Heart right ventricle (tissue), 16 donors: ENCODE data around the gene ZNF740. TPM values are rescaled to one million over a fixed set of nuclear protein-coding genes. Genes with fewer than 3 reads are reported as not detected.

Experiments used
- ATAC-seq, 8 donors: fragments of 200-7000 bp; cut with Tn5 transposase; one replicate each; pipeline ENCODE4 v1.9.1; 2020; ENCODE audit warnings: mild to moderate bottlenecking in 8 of 8, moderate library complexity in 8 of 8, moderate number of reproducible peaks in 1 of 8
- DNase-seq, 2 donors: peaks; one replicate each; pipeline ENCODE4 v3.0.0-alpha.2; 2020
- H3K27ac ChIP-seq, 10 donors: fragments of 200-600 bp; sonication (generic) in 2 of 10; one replicate each; pipeline versions ENCODE4 v1.5.0 to v1.8.0; 2020 to 2022; ENCODE audit warnings: mild to moderate bottlenecking in 3 of 10
- H3K27me3 ChIP-seq, 7 donors: fragments of 200-600 bp; one replicate each; pipeline ENCODE4 v1.8.0; 2021 to 2022; ENCODE audit warnings: mild to moderate bottlenecking in 2 of 7
- H3K36me3 ChIP-seq, 9 donors: fragments of 200-600 bp; sonication (generic) in 1 of 9; one replicate each; pipeline versions ENCODE4 v1.5.0 to v1.8.0; 2020 to 2022; ENCODE audit warnings: mild to moderate bottlenecking in 2 of 9
- H3K4me1 ChIP-seq, 9 donors: fragments of 200-600 bp; sonication (generic) in 1 of 9; one replicate each; pipeline versions ENCODE4 v1.5.0 to v1.8.0; 2020 to 2022; ENCODE audit warnings: mild to moderate bottlenecking in 4 of 9
- H3K4me3 ChIP-seq, 10 donors: fragments of 200-600 bp; sonication (generic) in 2 of 10; one replicate each; pipeline versions ENCODE4 v1.5.0 to v1.8.0; 2020 to 2022; ENCODE audit warnings: mild to moderate bottlenecking in 7 of 10, moderate library complexity in 2 of 10
- H3K9me3 ChIP-seq, 11 donors: fragments of 200-600 bp in 10 of 11; sonication (generic) in 2 of 11; one replicate each; pipeline versions ENCODE4 v1.5.0 to v1.8.0; 2013 to 2022; ENCODE audit warnings: mild to moderate bottlenecking in 2 of 11, control low read depth in 1 of 11, moderate library complexity in 1 of 11
- WGBS, 2 donors: extraction: QIAGEN DNeasy Blood & Tissue Kit; methylation state at CpG; one replicate each; pipeline ENCODE4 v1.1.7; 2013; ENCODE audit warnings: inconsistent platforms in 1 of 2; 5-methylcytosine and 5-hydroxymethylcytosine counted together
- intact Hi-C, 10 donors: fragments of 100-400 bp; cut with DNase I; formaldehyde crosslinking; loops; one replicate each; pipeline versions ENCODE4 v1.11.1 to v1.14.2; 2022
- polyA plus RNA-seq, 2 donors: library from polyadenylated mRNA; stranded (reverse); fragments of 200-250 nt; gene quantifications; one replicate each; pipeline ENCODE4 v1.2.3, GENCODE V29; 2013
- total RNA-seq, 10 donors: library from RNA; stranded (reverse); fragmentation: NEBNext Ultra II Directional in 3 of 10; extraction: Animal tissue kit (Norgen Biotek cat#: 25700) in 3 of 10; gene quantifications; one replicate each; pipeline versions ENCODE4 v1.2.1 to v1.2.4, GENCODE V29; 2021 to 2023
- TF ChIP-seq, protein P1 (sequence below), 9 donors: fragments of 200-600 bp; sonication (generic) in 2 of 9; IDR thresholded peaks; one replicate each; pipeline versions ENCODE4 v1.5.0 to v1.8.0; 2021 to 2022; ENCODE audit warnings: antibody characterized with exemption in 9 of 9, mild to moderate bottlenecking in 5 of 9, moderate library complexity in 1 of 9
- donor health status: Arrhythmogenic right ventricular cardiomyopathy.
- donor health status: ischemic (EF 13 %, LVEDD 7.1; RV severe dilation, severe dysfunction).
- donor health status: healthy with polysubstance abuse.
- donor health status: DM: no; HTN: yes; CAD: no.
- donor health status: DM: no; HTN: no; CAD: no.
- donor health status: ischemic (EF 25% LVEDD 6.9; RV normal size, moderate dysfunction).
- donor health status: ischemic (EF 25% LVEDD 5.7; RV mildly dilated, moderate dysfunction).
- donor health status: healthy.
- donor health status: DM: yes; HTN: yes; CAD: no.
- donor health status: Ischemic cardiomyopathy.
- donor health status: ischemic (EF 35%, LVEDD 5.7; RV mildly dilated, moderate dysfunction).
- donor health status: nonischemic (EF 11% LVEDD 7.7; RV severe dilation, severe dysfunction).
- donor health status: DM: yes; HTN: yes; CAD: no.
- donor health status: PGD.
- donor health status: ischemic (EF 29% LVEDD 5.4; RV normal size, mild dysfunction).
- donor health status: nonischemic (EF 23%, LVEDD 6.1; RV moderate dilation, normal function).

ZNF740 gene
- total and polyA plus RNA-seq, 12 donors: 2.7 to 28.9 (median 18.9) TPM

DNA sequence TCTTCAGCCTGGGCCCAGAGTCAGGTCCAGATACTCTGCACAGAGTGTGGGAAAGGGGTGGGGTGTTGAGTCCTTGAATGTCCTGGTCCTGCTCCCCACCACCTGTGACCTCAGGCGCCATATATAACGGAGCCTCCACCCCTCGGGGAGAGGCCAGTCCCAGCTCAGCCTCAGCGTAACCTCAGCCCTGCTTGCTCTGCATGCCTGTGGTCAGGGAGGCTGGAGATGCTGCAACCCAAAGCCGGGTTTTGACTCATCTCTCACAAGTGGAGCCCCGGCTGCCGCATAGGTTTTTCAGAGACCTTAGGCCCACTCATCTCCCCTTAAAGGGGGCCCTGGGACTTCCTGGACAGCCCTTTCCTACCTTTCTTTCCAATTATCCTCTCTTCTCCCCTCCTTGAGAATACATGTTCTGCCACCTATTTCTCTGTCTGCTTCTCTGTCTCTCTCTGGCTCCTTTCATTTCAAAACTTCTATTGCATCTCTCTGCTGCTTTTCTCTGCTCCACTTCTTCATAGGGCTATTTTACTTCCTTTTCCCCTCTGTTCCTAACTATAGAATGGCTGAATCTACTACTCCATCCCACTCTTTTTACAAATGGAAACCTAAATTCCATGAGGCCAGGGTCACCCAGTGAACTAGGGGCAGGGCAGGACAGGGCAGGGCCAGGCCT is 25.4 kb downstream of the ZNF740 start:
- Histone ChIP-seq H3K36me3 (peaks cover 0 to 12% (median 7%) of the 10 kb centered on the region in 9 donors), H3K9me3 (no peaks in the 10 kb centered on the region), H3K27me3 (no peaks in the 10 kb centered on the region), H3K27ac (peak overlapping the region in 1 of 10 donors; percentile 79), H3K4me3 (peak overlapping the region in 1 of 10 donors; percentile 50), H3K4me1 (peaks cover 0 to 72% (median 11%) of the 10 kb centered on the region in 9 donors)
- TF ChIP-seq, protein P1, sequence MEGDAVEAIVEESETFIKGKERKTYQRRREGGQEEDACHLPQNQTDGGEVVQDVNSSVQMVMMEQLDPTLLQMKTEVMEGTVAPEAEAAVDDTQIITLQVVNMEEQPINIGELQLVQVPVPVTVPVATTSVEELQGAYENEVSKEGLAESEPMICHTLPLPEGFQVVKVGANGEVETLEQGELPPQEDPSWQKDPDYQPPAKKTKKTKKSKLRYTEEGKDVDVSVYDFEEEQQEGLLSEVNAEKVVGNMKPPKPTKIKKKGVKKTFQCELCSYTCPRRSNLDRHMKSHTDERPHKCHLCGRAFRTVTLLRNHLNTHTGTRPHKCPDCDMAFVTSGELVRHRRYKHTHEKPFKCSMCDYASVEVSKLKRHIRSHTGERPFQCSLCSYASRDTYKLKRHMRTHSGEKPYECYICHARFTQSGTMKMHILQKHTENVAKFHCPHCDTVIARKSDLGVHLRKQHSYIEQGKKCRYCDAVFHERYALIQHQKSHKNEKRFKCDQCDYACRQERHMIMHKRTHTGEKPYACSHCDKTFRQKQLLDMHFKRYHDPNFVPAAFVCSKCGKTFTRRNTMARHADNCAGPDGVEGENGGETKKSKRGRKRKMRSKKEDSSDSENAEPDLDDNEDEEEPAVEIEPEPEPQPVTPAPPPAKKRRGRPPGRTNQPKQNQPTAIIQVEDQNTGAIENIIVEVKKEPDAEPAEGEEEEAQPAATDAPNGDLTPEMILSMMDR (IDR thresholded peaks at IDR 0.05): no peak
- intact Hi-C loops: no loop called here
- ATAC-seq: peak in 1 of 8 donors; percentile 19
- WGBS, 2 donors: 73 to 82% methylated on average over 7 of the region's 7 CpGs
- DNase-seq: no peak

DNA sequence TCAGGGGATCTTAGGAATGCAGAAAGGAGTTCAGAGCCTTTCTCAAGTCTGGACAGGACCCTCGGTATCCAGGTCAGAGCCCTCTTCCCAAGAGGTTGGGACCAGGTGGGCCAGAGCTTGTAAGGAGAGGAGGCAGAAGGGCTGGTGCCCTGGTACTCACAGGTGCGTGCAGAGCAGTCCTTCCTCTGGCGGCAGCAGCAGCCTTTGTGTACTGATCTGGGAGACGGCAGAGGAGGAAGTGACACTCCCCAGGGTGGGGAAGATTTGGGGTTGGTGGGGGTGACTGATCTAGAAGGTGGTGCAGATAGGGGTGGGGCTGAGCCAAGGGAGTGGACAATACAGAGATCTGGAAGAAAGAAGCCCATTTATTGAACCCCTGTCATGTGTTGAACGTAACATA is 26.5 kb downstream of the ZNF740 start, which contains the start of gene ITGB7:
Gene ITGB7 (minus strand): TSS at position 210 of the 400 bp plus-strand sequence. CDS start 6,808 bp downstream, outside the sequence.
- ATAC-seq (no peak), DNase-seq (no peak)
- Histone ChIP-seq H3K4me3 (peak within 1 kb of the TSS in 2 of 10 donors; percentile 13 to 50), H3K9me3 (no peaks in the 10 kb centered on the region), H3K27me3 (no peaks in the 10 kb centered on the region), H3K36me3 (peaks cover 0 to 23% (median 19%) of the 10 kb centered on the region in 9 donors), H3K27ac (peak within 1 kb of the TSS in 4 of 10 donors; percentile 3 to 89 (median 42)), H3K4me1 (peaks cover 0 to 62% (median 11%) of the 10 kb centered on the region in 9 donors)
- TF ChIP-seq, protein P1 (IDR thresholded peaks at IDR 0.05): no peak
- intact Hi-C loops: no loop called here
- 60 to 62% methylated on average over 5 of the region's 5 CpGs for whole genome bisulfite sequencing, 2 donors

DNA sequence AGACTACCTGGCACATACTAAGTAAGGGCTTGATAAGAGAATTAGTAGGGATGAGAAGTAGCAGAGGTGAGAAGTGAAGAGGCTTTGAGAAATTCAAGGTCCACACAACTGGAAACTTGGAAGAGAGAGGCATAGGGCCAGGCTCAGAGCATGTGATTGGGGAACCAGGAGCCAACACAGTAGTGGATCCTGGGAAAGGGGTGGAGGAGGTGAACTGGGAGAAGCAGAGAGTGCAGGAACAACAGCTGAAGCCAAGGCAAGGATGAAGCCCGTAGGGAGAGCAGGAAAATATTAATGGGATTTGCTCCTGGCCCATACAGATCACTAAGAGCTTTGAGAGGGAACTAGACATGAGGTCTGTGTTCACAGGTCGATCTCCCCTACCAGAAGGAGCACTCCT is 27.9 kb downstream of the ZNF740 start:
- WGBS, 2 donors: 50 to 73% methylated on average over 2 of the region's 2 CpGs
- TF ChIP-seq, protein P1 (IDR thresholded peaks at IDR 0.05): no peak
- no peaks in the 10 kb centered on the region for H3K27me3 ChIP-seq
- DNase-seq (no peak), ATAC-seq (peak in 3 of 8 donors; percentile 31 to 42 (median 36))
- H3K27ac ChIP-seq: peak overlapping the region in 5 of 10 donors; percentile 13 to 89 (median 37)
- intact Hi-C loops: no loop called here
- H3K36me3 ChIP-seq: peaks cover 0 to 37% (median 30%) of the 10 kb centered on the region in 9 donors
- peaks cover 0 to 69% (median 18%) of the 10 kb centered on the region in 9 donors for H3K4me1 ChIP-seq
- no peaks in the 10 kb centered on the region for H3K9me3 ChIP-seq
- no peak overlapping the region for H3K4me3 ChIP-seq

DNA sequence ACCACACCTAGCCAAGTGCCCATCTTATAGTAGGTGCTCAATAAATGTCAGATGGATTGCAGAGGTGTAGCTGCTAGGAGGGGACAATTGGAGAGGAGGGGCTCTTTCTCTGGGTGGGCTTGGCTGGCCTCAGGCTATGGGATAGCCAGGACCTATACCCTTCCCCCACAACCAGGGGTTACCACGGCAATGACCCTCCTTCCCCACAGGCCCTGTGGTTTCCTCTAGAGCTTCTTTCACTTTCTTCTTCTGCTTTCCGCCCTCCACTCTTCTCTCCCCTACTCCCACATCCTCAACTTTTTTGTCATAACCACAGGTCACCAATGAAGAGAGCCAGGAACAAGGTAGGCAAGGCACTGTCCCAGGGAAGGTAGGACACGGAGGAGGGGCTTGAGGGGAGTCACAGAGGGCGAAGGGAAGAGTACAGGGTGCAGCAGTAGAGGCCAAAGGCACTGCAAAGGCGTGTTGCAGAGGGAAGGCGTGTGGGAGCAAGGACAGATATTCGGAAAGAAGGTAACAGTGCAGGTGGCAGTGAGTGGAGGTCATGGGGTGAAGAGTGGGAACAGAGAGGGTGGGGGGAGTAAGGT is 28.4 kb downstream of the ZNF740 start:
- H3K27me3 ChIP-seq: no peaks in the 10 kb centered on the region
- H3K9me3 ChIP-seq: no peaks in the 10 kb centered on the region
- 66 to 69% methylated on average over 7 of the region's 7 CpGs for WGBS, 2 donors
- TF ChIP-seq, protein P1 (IDR thresholded peaks at IDR 0.05): no peak
- ATAC-seq (no peak), DNase-seq (no peak)
- H3K27ac ChIP-seq: peak overlapping the region in 5 of 10 donors; percentile 13 to 89 (median 37)
- peaks cover 4 to 74% (median 23%) of the 10 kb centered on the region in 9 donors for H3K4me1 ChIP-seq
- peaks cover 0 to 43% (median 35%) of the 10 kb centered on the region in 9 donors for H3K36me3 ChIP-seq
- peak overlapping the region in 3 of 10 donors; percentile 3 to 48 (median 12) for H3K4me3 ChIP-seq
- intact Hi-C loops: no loop called here
